ENCODE data around the gene TDRD7.
A peak's percentile ranks its signal among the peaks of the same experiment; 100 is the strongest.

Gene TDRD7

GRCh38 chr9:97462914-97463313 lies 51.0 kb downstream of the TDRD7 start:
- no peak for DNase-seq (ENCODE audit: low spot score)
- TF ChIP-seq CTCF (IDR thresholded peaks at IDR 0.05; ENCODE audit: borderline replicate concordance, control extremely low read depth, extremely low read depth, insufficient read depth, missing control alignments): no peak
- in situ Hi-C loops (cut with MboI; ENCODE audit: low sequenced_read_pairs, unreplicated experiment): loop anchor here (10.0 kb wide), 1 partner anchor 432 kb away; no protein-coding TSS in a partner anchor

GRCh38 chr9:97468658-97469448 lies 57.0 kb downstream of the TDRD7 start:
- in situ Hi-C loops (cut with MboI; ENCODE audit: low sequenced_read_pairs, unreplicated experiment): loop anchor here (5.0 to 10.0 kb wide), 2 partner anchors 148 to 426 kb away; no protein-coding TSS in a partner anchor
- DNase-seq (ENCODE audit: low spot score): peak; percentile 64
- peak; percentile 64 for TF ChIP-seq CTCF (IDR thresholded peaks at IDR 0.05; ENCODE audit: borderline replicate concordance, control extremely low read depth, extremely low read depth, insufficient read depth, missing control alignments)

GRCh38 chr9:97470076-97470475 lies 58.2 kb downstream of the TDRD7 start:
- no peak for DNase-seq (ENCODE audit: low spot score)
- in situ Hi-C loops (cut with MboI; ENCODE audit: low sequenced_read_pairs, unreplicated experiment): no loop called here
- TF ChIP-seq CTCF (IDR thresholded peaks at IDR 0.05; ENCODE audit: borderline replicate concordance, control extremely low read depth, extremely low read depth, insufficient read depth, missing control alignments): peak; percentile 49

- TF ChIP-seq CTCF (IDR thresholded peaks at IDR 0.05; ENCODE audit: borderline replicate concordance, control extremely low read depth, extremely low read depth, insufficient read depth, missing control alignments): no peak
- DNase-seq (ENCODE audit: low spot score): no peak
- in situ Hi-C loops (cut with MboI; ENCODE audit: low sequenced_read_pairs, unreplicated experiment): no loop called here
Measured at GRCh38 chr9:97473717-97474116, 61.8 kb downstream of the TDRD7 start.

- DNase-seq (ENCODE audit: low spot score): no peak
- TF ChIP-seq CTCF (IDR thresholded peaks at IDR 0.05; ENCODE audit: borderline replicate concordance, control extremely low read depth, extremely low read depth, insufficient read depth, missing control alignments): no peak
- in situ Hi-C loops (cut with MboI; ENCODE audit: low sequenced_read_pairs, unreplicated experiment): no loop called here
Measured at GRCh38 chr9:97474372-97474925, 62.6 kb downstream of the TDRD7 start.

GRCh38 chr9:97475059-97475458 lies 63.2 kb downstream of the TDRD7 start:
- DNase-seq (ENCODE audit: low spot score): no peak
- TF ChIP-seq CTCF (IDR thresholded peaks at IDR 0.05; ENCODE audit: borderline replicate concordance, control extremely low read depth, extremely low read depth, insufficient read depth, missing control alignments): no peak
- in situ Hi-C loops (cut with MboI; ENCODE audit: low sequenced_read_pairs, unreplicated experiment): no loop called here

All from GM13976 (cell line).